ENCODE data around the gene FER1L5.

- TF ChIP-seq, protein P1, sequence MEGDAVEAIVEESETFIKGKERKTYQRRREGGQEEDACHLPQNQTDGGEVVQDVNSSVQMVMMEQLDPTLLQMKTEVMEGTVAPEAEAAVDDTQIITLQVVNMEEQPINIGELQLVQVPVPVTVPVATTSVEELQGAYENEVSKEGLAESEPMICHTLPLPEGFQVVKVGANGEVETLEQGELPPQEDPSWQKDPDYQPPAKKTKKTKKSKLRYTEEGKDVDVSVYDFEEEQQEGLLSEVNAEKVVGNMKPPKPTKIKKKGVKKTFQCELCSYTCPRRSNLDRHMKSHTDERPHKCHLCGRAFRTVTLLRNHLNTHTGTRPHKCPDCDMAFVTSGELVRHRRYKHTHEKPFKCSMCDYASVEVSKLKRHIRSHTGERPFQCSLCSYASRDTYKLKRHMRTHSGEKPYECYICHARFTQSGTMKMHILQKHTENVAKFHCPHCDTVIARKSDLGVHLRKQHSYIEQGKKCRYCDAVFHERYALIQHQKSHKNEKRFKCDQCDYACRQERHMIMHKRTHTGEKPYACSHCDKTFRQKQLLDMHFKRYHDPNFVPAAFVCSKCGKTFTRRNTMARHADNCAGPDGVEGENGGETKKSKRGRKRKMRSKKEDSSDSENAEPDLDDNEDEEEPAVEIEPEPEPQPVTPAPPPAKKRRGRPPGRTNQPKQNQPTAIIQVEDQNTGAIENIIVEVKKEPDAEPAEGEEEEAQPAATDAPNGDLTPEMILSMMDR (IDR thresholded peaks at IDR 0.05) = no peak
- no peak for TF ChIP-seq EZH2 (IDR thresholded peaks at IDR 0.05; ENCODE audit: borderline replicate concordance, insufficient read depth, low read depth, low read length, poor library complexity, severe bottlenecking)
Observed at GRCh38 chr2:96631804-96632435, 10.6 kb upstream of the FER1L5 start.
